Uterus (tissue), 2 donors: ENCODE measurements around the gene SETBP1.

Experiments
- CTCF ChIP-seq, 4 experiments: fragments of 200-600 bp in 2 of 4; fragments of 450-650 bp in 2 of 4; sonication (generic) in 2 of 4; IDR thresholded peaks; one replicate each; pipeline ENCODE4 v1.5.1; 2016 to 2019; ENCODE audit warnings: antibody characterized with exemption in 4 of 4, mild to moderate bottlenecking in 2 of 4, moderate library complexity in 1 of 4
- POLR2A ChIP-seq, 2 donors: fragments of 450-650 bp; IDR thresholded peaks; one replicate each; pipeline ENCODE4 v1.6.1; 2016; ENCODE audit warnings: antibody characterized with exemption in 2 of 2, mild to moderate bottlenecking in 1 of 2, moderate library complexity in 1 of 2

GRCh38 chr18:44916429-44917207 lies 235.9 kb downstream of the SETBP1 start:
- TF ChIP-seq CTCF (IDR thresholded peaks at IDR 0.05) (no peak), POLR2A (IDR thresholded peaks at IDR 0.05) (no peak)
